Raji (cell line): ENCODE results near the gene STK39.

ENCODE experiments used
- POLR2A ChIP-seq: IDR thresholded peaks from 2 replicates; pipeline ENCODE4 v1.6.1; 2011; ENCODE audit warnings: low read depth, low read length, control low read depth; ENCODE audit not compliant: insufficient read depth

The STK39 gene

GRCh38 chr2:168145426-168146310 lies 101.7 kb downstream of the STK39 start:
- TF ChIP-seq POLR2A = no peak

GRCh38 chr2:168145011-168145410 lies 102.4 kb downstream of the STK39 start:
- no peak for TF ChIP-seq POLR2A

- TF ChIP-seq POLR2A = no peak
Measured at GRCh38 chr2:168143813-168144212, 103.6 kb downstream of the STK39 start.

- TF ChIP-seq POLR2A = no peak
Measured at GRCh38 chr2:168140892-168141291, 106.5 kb downstream of the STK39 start.

GRCh38 chr2:168139852-168140251 lies 107.5 kb downstream of the STK39 start:
- no peak for TF ChIP-seq POLR2A

GRCh38 chr2:168138901-168139300 lies 108.5 kb downstream of the STK39 start:
- TF ChIP-seq POLR2A = no peak

GRCh38 chr2:168138374-168138773 lies 109.0 kb downstream of the STK39 start:
- no peak for TF ChIP-seq POLR2A

GRCh38 chr2:168137510-168138180 lies 109.8 kb downstream of the STK39 start:
- TF ChIP-seq POLR2A = no peak

- no peak for TF ChIP-seq POLR2A
Measured at GRCh38 chr2:168136392-168136977, 110.9 kb downstream of the STK39 start.

GRCh38 chr2:168135630-168136029 lies 111.8 kb downstream of the STK39 start:
- no peak for TF ChIP-seq POLR2A

- no peak for TF ChIP-seq POLR2A
Measured at GRCh38 chr2:168135121-168135520, 112.3 kb downstream of the STK39 start.

- no peak for TF ChIP-seq POLR2A
Measured at GRCh38 chr2:168134485-168134884, 112.9 kb downstream of the STK39 start.

- no peak for TF ChIP-seq POLR2A
Measured at GRCh38 chr2:168132389-168132788, 115.0 kb downstream of the STK39 start.

- TF ChIP-seq POLR2A = no peak
Measured at GRCh38 chr2:168130346-168130745, 117.0 kb downstream of the STK39 start.

GRCh38 chr2:168127371-168127770 lies 120.0 kb downstream of the STK39 start:
- TF ChIP-seq POLR2A = no peak

- TF ChIP-seq POLR2A = no peak
Measured at GRCh38 chr2:168120730-168121129, 126.7 kb downstream of the STK39 start.

GRCh38 chr2:168120310-168120709 lies 127.1 kb downstream of the STK39 start:
- no peak for TF ChIP-seq POLR2A
